CD4-positive, alpha-beta T cell (primary cell): ENCODE measurements around the gene VIT. TPM values are rescaled to one million over a fixed set of nuclear protein-coding genes. Genes with fewer than 3 reads are reported as not detected.

Experiments used
- ATAC-seq: fragments of 200-7000 bp; cut with Tn5 transposase; one replicate; pipeline ENCODE4 v1.10.0; 2022; ENCODE audit warnings: mild to moderate bottlenecking; ENCODE audit not compliant: poor library complexity
- CTCF ChIA-PET: fragments of 350-600 bp; sonication (Branson Sonifier 250); formaldehyde crosslinking; loops from one replicate; lab custom pipeline; 2021; ENCODE audit warnings: antibody characterized with exemption, inconsistent platforms; lab: Charles Lee
- POLR2A ChIA-PET: fragments of 350-600 bp; sonication (Branson Sonifier 250); formaldehyde crosslinking; loops from one replicate; lab custom pipeline; 2021; ENCODE audit warnings: antibody characterized with exemption, inconsistent platforms; lab: Charles Lee
- DNase-seq, 14 experiments: peaks; one replicate each; pipeline ENCODE4 v3.0.0-alpha.2; 2013 to 2020; ENCODE audit warnings: mixed read lengths in 2 of 14
- H3K27ac ChIP-seq, 2 donors: one replicate each; pipeline versions ENCODE4 v1.5.1 to v1.7.0; 2013; ENCODE audit warnings: low read length in 2 of 2, low read depth in 1 of 2, mild to moderate bottlenecking in 1 of 2
- H3K27me3 ChIP-seq, 2 experiments: 1 replicate in 1 of 2; 2 replicates in 1 of 2; pipeline versions ENCODE4 v1.6.1 to v1.7.0; 2013; ENCODE audit warnings: low read length in 2 of 2, control low read depth in 1 of 2, mild to moderate bottlenecking in 1 of 2, moderate library complexity in 1 of 2; ENCODE audit not compliant: insufficient read depth in 2 of 2, control insufficient read depth in 1 of 2
- H3K36me3 ChIP-seq: one replicate; pipeline ENCODE4 v1.6.1; 2013; ENCODE audit warnings: low read length, control low read depth; ENCODE audit not compliant: insufficient read depth
- H3K4me1 ChIP-seq: one replicate; pipeline ENCODE4 v1.6.1; 2013; ENCODE audit warnings: low read length, control low read depth; ENCODE audit not compliant: insufficient read depth
- H3K4me3 ChIP-seq: one replicate; pipeline ENCODE4 v1.5.1; 2013; ENCODE audit warnings: mild to moderate bottlenecking, low read length, moderate library complexity
- H3K9me3 ChIP-seq, 2 experiments: 1 replicate in 1 of 2; 2 replicates in 1 of 2; pipeline versions ENCODE4 v1.6.1 to v1.7.0; 2013; ENCODE audit warnings: low read length in 2 of 2, mild to moderate bottlenecking in 2 of 2, control low read depth in 1 of 2, moderate library complexity in 1 of 2; ENCODE audit not compliant: control insufficient read depth in 1 of 2, insufficient read depth in 1 of 2
- H3K27ac Mint-ChIP-seq: one replicate; pipeline ENCODE4 v1.8.0; 2020; ENCODE audit warnings: mixed read lengths
- H3K27me3 Mint-ChIP-seq: one replicate; pipeline ENCODE4 v1.8.0; 2021; ENCODE audit warnings: mixed read lengths
- H3K36me3 Mint-ChIP-seq: one replicate; pipeline ENCODE4 v1.8.0; 2021; ENCODE audit warnings: low read depth, mixed read lengths
- H3K4me1 Mint-ChIP-seq: one replicate; pipeline ENCODE4 v1.8.0; 2021; ENCODE audit warnings: low read depth, mixed read lengths
- H3K4me3 Mint-ChIP-seq: one replicate; pipeline ENCODE4 v1.8.0; 2020; ENCODE audit warnings: mild to moderate bottlenecking, mixed read lengths
- H3K9me3 Mint-ChIP-seq: one replicate; pipeline ENCODE4 v1.8.0; 2020; ENCODE audit warnings: mixed read lengths
- intact Hi-C, 2 experiments: fragments of 100-400 bp; cut with DNase I in 1 of 2; cut with micrococcal nuclease in 1 of 2; formaldehyde crosslinking; loops; one replicate each; pipeline versions ENCODE4 v1.15.1 to v1.9.0; 2023 to 2025; cut with DNase I, micrococcal nuclease
- total RNA-seq, 174 experiments: library from RNA in 2 of 174; stranded (reverse) in 2 of 174; gene quantifications; one replicate each; pipeline ENCODE4 v1.2.3 and lab custom pipeline; 2021 to 2026
- TF ChIP-seq, protein P1 (sequence below): fragments of 200-600 bp; IDR thresholded peaks from one replicate; pipeline ENCODE4 v1.8.0; 2022; ENCODE audit warnings: antibody characterized with exemption, mild to moderate bottlenecking

The VIT gene
- total RNA-seq, 2 experiments from 2014 or later = not detected

DNA sequence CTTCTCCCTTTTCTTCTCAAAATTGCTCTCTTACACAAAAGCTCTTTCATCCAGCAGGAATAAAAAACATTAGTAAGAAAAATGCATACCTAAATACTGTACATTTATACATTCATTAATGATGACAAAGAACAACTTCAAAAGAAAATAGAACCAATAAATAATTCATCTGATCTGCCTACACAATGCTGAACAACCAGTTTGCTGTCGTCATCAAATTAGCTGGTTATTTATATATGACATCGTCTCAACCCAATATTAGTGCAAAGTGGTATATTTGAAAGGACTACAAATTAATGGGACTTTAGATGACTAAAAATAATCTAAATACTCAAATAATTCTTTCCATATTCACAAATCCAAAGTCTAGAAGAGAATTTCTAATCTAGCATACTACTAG lies 24.8 kb upstream of the VIT start:
- CTCF ChIA-PET = no interaction called here
- no peaks in the 10 kb centered on the region for H3K36me3 Mint-ChIP-seq
- intact Hi-C loops = no loop called here
- no peak for DNase-seq
- H3K36me3 ChIP-seq = no peaks in the 10 kb centered on the region
- POLR2A ChIA-PET = no interaction called here
- no peaks in the 10 kb centered on the region for H3K4me1 ChIP-seq
- no peaks in the 10 kb centered on the region for H3K27me3 ChIP-seq
- no peak overlapping the region for H3K27ac ChIP-seq
- H3K27ac Mint-ChIP-seq = no peak overlapping the region
- H3K9me3 ChIP-seq = no peaks in the 10 kb centered on the region
- H3K4me1 Mint-ChIP-seq = peaks cover 4% of the 10 kb centered on the region
- TF ChIP-seq, protein P1, sequence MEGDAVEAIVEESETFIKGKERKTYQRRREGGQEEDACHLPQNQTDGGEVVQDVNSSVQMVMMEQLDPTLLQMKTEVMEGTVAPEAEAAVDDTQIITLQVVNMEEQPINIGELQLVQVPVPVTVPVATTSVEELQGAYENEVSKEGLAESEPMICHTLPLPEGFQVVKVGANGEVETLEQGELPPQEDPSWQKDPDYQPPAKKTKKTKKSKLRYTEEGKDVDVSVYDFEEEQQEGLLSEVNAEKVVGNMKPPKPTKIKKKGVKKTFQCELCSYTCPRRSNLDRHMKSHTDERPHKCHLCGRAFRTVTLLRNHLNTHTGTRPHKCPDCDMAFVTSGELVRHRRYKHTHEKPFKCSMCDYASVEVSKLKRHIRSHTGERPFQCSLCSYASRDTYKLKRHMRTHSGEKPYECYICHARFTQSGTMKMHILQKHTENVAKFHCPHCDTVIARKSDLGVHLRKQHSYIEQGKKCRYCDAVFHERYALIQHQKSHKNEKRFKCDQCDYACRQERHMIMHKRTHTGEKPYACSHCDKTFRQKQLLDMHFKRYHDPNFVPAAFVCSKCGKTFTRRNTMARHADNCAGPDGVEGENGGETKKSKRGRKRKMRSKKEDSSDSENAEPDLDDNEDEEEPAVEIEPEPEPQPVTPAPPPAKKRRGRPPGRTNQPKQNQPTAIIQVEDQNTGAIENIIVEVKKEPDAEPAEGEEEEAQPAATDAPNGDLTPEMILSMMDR = no peak
- ATAC-seq = no peak
- peaks cover 29% of the 10 kb centered on the region for H3K27me3 Mint-ChIP-seq
- no peak overlapping the region for H3K4me3 ChIP-seq
- H3K9me3 Mint-ChIP-seq = no peaks in the 10 kb centered on the region
- H3K4me3 Mint-ChIP-seq = no peak overlapping the region

DNA sequence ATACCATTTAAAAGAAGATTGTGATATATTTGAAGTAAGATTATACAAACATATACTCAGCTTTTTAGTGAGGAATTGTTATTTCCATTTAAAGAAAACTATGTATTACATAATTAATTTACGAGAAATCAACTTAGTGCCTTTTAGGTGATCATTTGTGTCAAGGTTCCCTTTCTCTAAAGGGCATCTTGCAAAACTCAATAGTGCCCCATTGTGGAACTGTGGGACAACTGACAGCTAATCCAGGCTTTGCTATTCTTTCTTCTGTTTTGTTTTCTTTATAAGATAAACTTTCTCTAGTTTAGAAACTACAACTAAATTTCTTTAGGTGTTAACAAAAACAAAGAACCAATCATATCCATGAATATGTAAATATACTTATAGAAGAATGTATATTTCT lies 24.3 kb upstream of the VIT start:
- Histone ChIP-seq H3K9me3 (no peaks in the 10 kb centered on the region), H3K4me3 (no peak overlapping the region), H3K27ac (no peak overlapping the region), H3K4me1 (no peaks in the 10 kb centered on the region), H3K27me3 (no peaks in the 10 kb centered on the region), H3K36me3 (no peaks in the 10 kb centered on the region)
- peaks cover 24% of the 10 kb centered on the region for H3K27me3 Mint-ChIP-seq
- TF ChIP-seq, protein P1 = no peak
- H3K27ac Mint-ChIP-seq = no peak overlapping the region
- DNase-seq (no peak), ATAC-seq (no peak)
- peaks cover 9% of the 10 kb centered on the region for H3K4me1 Mint-ChIP-seq
- POLR2A ChIA-PET = no interaction called here
- H3K36me3 Mint-ChIP-seq = no peaks in the 10 kb centered on the region
- H3K9me3 Mint-ChIP-seq = no peaks in the 10 kb centered on the region
- intact Hi-C loops = no loop called here
- CTCF ChIA-PET = no interaction called here
- H3K4me3 Mint-ChIP-seq = no peak overlapping the region

DNA sequence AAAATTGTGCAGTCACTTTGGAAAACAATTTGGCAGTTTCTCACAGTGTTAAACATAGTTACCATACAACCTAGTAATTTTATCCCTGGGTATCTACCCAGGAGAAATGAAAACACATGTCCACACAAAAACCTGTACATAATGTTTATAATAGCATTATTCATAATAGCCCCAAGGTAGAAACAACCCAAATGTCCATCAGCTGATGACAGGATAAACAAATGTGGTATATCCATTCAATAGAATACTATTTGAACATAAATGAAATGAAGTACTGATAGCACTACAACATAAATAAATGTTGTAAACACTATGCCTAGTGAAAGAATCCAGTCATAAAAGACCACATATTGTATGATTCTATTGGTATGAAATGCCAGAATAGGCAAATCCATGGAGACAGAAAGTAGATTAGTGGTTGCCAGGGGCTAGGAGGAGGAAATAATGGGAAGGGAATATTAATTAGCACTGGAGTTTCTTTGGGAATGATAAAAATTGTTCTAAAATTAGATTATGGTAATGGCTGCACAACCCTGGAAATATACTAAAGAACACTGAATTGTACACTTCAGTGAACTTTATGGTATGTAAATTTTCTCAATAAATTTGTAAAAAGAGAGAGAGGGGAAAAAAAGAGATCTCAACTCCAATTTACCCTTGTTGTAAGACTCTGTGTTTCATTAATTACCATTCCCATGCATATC lies 20.8 kb upstream of the VIT start:
- H3K27me3 Mint-ChIP-seq = peaks cover 18% of the 10 kb centered on the region
- intact Hi-C loops = no loop called here
- no peak overlapping the region for H3K27ac Mint-ChIP-seq
- ChIA-PET CTCF (no interaction called here), POLR2A (no interaction called here)
- H3K36me3 Mint-ChIP-seq = no peaks in the 10 kb centered on the region
- H3K9me3 Mint-ChIP-seq = peaks cover 6% of the 10 kb centered on the region
- Histone ChIP-seq H3K36me3 (no peaks in the 10 kb centered on the region), H3K27me3 (peaks cover 0 to 5% of the 10 kb centered on the region in 2 experiments), H3K9me3 (peaks cover 6 to 15% of the 10 kb centered on the region in 2 experiments), H3K27ac (no peak overlapping the region), H3K4me1 (no peaks in the 10 kb centered on the region), H3K4me3 (no peak overlapping the region)
- ATAC-seq (no peak), DNase-seq (no peak)
- peaks cover 11% of the 10 kb centered on the region for H3K4me1 Mint-ChIP-seq
- no peak overlapping the region for H3K4me3 Mint-ChIP-seq
- TF ChIP-seq, protein P1 = no peak
